HL-60/S4 (cell line): ENCODE measurements around the gene HAL.

Experiments
- in situ Hi-C: fragments of 300-500 bp; cut with MboI; formaldehyde crosslinking; loops from 2 replicates; pipeline ENCODE4 v1.14.3; 2022; ENCODE audit warnings: low sequenced_read_pairs

HAL gene

DNA sequence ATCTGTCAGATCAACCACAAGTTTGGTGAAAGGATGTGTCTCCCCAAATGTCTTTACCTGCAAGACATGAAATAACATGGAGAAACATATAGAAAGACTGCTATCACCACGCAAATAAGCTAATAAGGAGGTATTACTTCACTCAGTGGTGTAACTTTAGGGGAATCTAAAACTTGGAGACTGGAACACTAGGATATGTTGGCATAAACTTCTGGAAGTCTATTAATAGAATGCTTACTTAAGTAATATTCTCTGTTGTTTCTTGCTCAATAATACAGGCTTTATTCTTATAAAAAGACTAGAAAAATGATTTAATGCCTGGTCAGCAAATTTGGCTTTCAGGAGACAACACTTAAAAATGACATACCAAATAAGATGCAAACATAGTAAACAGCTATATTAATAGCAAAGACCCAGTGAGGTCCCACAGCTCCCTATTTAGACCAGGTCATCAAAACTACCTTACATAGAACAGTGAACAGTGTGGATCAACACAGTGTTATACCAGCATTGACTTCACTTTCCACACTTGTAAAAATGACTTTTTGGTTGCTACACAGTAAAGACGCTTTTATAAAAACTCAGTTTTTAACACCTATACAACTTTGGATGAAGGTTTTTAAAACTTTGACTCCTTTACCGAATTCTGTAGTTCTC, 18.9 kb upstream of the HAL start:
- in situ Hi-C loops: no loop called here

DNA sequence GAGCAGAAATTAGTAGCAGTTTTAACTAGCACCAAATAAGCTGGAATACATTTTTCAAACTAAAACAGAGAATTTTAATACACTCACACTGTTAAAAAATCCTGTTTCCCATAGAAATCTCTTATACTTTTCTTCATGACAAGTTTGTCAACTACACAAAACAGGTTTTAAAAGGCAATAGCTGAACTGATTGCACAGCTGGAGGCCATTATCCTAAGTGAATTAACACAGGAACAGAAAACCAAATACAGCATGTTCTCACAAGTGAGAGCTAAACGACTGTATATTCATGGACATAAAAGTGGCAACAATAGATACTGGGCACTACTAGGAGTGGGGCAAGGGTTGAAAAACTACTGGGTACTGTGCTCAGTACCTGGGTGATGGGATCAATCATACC, 11.6 kb upstream of the HAL start:
- in situ Hi-C loops: no loop called here

DNA sequence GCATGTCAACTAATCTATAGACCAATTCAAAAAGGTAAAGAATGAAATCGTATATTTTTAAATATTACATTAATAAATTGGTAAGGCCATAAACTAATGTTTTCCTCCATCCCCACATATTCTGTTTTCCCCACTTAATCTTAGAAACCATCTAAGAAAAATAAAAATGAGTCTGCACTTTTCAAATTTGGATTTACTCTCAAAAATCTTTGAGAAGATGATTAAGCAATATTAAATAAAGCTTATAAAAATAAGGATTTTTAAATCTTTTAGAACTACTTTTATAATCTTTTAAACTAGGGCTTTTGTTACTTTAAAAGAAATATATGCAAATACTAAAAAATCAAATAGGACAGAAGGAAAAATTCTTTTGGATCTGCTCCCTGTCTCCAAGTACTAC, 10.6 kb upstream of the HAL start:
- in situ Hi-C loops: no loop called here

DNA sequence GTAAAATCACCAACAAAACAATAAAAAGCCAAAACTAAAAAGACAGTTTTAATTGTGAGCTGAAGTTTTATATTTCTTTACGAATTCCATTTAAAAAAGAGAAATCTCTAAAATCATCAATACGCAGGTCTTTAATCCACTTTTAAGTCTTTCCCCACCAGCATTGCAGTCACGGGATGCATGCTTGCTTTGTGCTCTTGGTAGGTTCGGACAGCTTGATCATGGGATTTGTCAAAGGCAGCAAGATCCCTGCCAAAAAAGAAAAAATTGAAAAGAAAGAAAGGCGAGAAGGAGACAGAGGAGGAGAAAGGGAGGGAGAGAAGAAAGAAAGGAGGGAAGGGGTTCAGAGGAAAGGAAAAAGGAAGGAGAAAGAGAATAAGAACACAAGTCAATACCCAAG, 4.7 kb upstream of the HAL start:
- in situ Hi-C loops: no loop called here

DNA sequence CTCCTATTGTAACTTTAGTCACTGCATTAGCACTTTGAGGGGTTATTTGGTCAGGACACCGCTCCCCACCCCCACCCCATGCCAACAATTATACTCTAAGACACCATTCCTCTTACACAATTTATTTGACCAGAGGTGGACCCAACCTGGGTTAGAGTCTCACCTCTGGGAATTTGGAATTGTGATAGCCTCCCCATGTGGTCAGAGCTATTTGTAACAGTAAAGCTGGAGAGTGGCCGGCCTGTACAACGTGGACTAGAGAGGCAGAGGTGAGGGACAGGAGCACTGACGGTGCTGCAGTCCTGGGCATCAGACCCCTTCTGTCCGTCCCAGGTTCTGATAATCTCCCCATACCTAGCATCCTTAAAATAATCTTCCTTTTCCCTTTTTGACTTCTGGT, 3.3 kb upstream of the HAL start:
- in situ Hi-C loops: no loop called here

DNA sequence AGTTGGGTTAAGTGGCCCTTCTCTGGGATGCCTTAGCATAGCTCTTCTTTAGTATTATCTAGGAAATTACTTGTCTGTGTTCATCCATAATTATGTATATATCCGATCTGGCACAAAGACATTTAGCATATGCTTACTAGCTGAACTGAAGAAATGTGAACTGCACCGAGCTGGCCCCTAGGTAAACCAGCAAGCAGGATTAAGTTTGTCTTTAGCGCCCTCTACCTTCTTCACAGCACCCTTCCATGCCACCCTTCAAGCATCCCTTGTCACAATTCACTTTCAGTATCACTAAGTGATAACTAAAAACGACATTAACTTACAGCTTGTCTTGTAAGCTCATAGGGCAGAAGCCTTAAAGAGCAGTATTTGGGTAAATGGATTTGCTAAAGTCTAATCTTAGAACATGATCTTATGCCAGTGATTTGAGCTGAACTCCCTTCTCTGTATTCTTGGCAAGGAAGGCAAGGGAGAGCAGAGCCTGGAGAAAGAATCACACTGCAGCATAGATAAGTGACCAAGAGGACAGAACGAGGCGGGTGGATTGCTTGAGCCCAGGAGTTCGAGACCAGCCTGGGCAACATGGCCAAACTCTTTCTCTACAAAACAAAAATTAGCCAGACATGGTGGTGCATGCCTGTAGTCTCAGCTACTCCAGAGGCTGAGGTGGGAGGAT, 2.6 kb upstream of the HAL start:
- in situ Hi-C loops: no loop called here

DNA sequence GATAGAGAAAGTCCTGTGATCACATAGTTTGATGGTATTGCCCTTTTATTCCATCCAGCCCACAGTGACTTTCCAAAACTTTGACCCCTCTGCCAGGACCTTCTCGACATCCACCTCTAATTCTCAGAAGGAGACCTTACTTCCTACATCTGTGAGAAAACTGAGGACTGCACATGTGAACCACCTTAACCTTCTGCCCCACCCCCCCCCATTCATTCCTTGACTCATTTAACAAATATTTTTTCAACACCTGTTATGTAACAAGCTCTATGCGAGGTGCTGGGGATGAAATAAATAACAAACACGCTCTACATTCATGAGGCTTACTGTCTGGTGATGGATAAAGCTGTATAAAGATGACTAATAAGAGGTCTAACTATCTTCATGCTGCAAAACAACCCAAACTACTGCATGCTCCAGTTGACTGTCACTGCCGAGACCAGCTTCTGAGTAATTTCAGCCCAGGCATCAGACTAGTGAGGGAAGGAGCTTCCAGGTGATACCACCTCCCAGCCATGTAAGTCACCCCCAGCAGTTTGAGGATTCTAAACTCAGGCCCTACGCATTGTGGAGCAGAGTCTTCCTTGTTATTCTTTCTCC, 1.9 kb upstream of the HAL start:
- in situ Hi-C loops: no loop called here

DNA sequence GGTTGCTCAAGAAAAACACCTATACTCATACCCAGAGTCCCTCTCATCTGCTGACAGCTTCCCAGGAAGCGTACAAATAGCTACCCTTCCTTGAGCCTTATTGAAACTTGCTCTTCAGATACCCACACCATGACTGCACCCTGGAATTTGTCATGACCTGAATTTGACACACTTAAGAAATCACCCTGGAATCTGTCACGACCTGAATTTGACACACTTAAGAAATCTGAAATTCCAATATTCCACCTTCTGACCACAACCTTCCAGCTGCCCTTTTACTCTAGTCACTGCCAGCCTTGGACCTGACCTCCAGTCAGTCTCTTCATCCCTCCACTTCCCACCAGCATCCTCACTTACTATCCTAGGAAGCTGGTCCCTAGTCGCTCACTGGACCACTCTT, 1.1 kb upstream of the HAL start:
- in situ Hi-C loops: no loop called here

DNA sequence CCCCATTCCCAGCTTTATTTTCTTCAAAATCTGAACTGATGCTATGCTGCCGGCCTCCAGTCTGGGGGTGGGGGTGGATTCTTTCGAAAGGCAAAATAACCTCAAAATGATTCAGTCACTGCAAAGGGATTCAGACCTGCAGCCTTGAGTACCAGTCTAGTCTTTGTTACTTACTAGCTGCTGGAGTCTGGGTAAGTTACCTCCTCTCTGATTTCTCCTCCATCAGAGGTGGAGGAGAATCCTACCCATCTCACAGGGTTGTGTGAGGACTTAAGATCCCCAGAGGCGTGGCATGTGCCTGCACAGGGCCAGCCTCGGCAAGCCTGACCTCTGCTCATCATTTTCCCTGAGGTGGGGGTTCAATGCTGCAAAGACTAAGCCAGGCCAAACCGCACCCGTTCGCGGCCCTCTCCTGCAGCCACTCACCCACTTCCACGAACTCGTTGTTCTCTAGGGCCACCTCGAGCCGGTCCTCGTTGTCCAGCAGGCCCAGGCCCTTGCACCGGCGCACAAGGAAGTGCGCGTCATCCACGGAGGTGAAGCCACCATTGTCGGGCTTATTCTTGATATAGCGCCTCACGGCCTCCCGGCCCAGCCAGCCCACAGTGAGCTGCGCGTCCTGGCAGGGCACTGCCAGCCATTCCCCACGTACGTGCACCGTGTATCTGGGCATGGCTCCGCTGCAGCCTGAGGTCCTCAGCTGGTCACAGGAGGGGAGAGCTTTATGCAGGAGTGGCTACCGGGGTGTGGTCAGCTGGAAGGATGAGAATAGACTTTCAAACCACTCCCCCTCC, 709 bp downstream of the HAL start:
- in situ Hi-C loops: no loop called here

DNA sequence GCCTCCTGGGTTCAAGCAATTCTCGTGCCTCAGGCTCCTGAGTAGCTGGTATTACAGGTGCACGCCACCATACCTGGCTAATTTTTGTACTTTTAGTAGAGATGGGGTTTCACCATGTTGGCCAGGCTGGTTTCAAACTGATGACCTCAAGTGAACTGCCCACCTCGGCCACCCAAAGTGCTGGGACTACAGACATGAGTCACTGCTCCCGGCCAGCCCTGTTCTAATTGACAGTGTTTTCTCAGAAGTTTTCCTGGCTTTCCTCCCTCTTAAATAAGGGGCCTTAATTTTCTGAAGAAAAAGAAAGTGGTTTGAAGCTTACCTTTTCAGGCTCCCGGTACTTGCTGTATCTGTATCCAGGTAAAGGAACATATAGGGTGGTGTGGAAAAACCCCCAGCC, 1.7 kb downstream of the HAL start:
- in situ Hi-C loops: no loop called here

DNA sequence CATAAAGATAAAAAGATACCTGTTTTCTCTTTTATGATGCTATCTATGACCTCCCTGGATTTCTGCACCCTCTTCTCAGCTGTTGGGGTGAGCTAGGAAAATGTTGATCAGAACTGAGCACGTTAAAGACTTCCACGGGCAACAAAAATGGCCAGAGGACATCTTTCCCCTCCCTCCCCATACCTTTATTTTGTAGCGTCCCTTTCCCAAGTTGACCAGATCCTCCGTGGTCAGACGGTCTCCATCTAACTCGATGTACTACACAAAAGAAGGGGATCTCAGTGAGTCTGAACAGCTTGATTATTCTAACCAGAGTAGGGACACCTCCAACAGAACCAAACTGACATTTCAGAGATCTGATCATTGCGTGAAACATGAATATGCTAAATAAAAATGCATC, 2.2 kb downstream of the HAL start:
- in situ Hi-C loops: no loop called here

DNA sequence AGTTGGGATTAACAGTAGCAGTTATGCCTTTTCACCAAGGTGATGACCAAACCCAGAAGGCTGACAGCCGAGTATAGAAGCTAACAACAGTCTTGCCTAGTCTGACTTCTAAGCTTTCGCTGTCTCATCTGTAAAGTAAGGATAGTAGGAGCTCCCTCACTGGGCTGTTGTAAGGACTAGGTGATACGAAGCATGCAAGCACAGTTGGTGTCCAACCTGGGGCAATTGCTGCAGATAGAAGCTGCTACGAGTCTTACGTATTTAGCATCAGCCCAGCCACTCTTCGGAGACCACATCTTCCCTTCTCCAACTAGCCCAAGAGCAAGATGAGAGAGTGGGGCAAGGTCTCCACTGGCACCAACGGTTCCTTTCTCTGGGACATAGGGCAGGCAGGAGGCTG, 6.0 kb downstream of the HAL start:
- in situ Hi-C loops: no loop called here

DNA sequence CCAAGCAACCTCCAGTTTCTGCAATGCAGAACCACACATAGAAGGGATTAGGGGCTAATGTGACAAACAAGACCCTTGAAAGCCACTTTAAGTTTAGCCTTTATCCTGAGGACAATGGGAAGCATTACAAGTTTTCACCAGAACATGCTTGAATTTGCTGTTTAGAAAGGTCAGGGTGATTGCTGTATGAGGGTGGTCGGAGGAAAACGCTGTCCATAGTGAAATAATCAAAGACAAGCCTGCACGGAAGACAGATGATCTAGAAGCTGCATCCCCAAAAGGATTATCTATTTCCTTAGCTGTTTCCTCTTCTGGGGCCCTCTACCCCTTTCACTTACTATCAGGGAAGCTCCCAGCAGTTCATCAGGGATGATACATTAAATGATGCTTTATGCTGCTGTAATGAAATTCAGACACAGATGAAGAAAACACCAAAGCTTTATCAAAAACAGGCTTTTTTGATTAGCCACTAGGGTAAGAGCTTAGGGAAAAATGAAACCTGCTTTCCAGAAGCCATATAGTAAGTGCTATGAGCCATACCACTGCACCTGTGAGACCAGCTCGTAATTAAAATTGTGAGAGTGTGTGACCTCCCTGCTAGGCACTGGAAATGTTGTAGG, 6.5 kb downstream of the HAL start:
- in situ Hi-C loops: no loop called here

DNA sequence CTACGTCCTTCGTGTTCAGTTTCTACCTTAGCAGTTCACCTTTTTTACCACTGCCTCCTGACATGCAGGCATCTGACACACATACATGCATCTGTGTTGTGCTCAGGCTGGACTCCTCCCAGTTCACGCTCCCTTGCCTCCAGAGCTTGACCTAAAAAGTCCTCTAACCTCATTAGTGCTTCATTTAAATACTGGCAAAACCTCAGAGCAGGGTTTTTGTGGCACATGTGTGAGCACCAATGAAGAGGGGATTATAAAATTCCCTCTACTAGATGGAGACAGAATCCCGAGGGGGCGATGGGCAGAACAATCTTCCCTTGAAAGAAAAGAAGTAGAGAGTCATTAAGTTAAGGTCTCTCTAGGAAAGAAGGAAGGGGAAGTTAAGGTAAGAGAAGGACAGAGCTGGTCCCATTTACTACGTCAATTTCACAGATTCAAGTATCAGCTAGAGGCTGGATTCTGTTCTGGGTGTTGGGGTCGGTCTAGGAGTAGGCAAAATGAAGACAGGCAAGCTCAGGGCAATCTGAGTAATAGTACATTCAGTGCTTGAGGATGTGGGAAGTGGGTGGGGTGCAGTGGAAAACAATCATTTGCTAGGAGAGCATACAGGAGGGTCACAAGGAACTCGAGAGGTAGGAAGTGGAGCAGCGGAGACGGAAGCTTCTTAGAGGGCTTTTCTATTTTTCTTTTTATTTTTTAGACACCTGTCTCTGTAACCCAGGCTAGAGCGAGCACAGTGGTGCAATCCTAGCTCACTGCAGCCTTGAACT, 7.5 kb downstream of the HAL start:
- in situ Hi-C loops: no loop called here

DNA sequence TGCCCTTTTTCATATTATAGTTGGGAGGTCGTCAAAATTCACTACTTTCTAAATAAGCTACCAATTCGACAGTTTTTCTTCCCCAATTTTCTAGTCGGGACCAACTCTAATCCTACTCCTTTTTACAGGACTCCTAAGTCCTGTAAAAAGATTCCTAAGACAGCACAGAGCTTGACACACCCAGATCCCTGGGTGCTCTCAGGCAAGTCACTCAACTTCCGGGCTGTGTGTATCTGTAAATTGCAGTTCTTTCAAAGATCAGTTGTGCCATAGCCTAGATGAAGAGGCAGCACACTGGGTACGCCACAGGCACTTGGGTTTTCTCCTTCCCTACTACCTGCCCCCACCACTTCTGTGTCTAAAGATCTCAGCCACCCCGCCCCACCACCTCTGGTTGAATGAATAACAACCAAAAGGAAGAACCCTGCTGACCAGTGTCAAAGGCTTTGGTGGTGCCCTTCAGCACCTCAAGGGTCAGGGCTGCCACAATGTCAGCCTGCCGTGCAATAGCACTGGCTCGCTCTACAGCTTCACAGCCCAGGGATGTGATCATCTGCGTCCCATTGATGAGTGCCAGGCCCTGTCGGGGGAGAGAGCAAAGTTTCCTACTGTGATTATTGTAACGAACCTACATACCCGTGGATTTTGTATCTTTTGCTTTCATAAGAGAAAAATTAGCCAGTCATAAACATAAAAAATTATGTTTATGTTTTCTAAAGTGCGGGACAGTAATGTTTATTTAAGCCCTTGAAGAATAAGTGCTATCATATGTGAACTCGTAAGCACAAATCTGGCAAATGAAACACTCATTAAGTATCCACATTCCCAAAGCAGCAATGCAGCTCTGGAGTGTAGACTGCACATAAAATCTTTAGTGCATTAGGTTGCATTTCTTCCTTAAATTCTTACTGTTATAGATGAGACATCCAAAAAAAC, 9.2 kb downstream of the HAL start:
- in situ Hi-C loops: no loop called here

DNA sequence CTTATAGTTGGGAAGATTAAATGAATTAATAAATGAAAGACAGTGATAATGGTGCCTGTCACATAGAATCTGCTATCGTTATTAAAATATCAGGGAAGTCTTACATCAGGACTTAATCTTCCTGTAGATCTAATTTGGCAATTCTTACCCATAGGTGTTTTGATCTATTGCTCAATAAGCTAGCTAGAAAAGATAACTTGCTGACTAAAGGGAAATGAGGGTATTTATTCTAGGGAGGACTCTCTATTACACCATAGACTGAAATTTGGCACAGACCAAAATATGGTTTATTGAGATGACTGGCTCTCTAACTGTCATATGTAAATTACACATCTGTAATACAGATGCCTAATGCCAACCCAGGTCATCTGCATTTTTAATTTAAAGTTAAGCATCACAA, 11.5 kb downstream of the HAL start:
- in situ Hi-C loops: no loop called here

DNA sequence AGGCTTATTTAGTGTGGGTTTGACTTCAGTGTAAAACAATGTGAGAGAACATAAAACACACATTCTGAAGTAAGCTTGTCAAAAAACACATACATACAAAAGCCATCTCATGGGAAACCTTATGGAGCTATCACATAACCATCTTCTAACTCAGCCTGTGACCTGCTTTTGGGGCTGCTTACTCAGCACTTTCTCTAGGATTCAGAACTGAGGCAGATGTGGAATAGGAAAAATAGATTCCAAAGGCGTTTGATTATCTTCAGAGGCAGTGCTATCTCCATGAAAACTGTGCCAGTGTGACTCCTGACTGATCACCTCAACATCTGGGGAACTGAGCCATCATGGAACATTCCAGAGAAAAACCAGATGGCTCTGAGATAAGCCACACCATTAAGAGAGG, 13.5 kb downstream of the HAL start:
- in situ Hi-C loops: no loop called here

DNA sequence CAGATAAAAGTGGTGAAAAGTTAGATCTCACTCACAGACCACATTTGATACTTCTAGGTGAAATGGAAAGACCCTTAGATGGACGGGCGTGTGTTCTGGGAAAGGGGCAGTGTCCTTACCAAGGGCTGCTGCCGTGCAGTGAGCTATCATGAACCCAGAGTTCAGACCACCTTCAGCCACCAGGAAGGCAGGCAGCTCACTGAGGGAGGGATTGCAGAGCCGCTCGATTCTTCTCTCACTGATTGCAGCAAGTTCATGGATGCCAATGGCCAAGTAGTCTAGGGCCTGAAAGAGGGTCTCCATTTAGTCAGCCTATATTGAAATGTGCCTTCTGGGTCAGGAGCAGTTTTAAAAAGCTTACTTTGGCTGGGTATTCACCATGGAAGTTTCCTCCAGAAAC, 15.7 kb downstream of the HAL start:
- in situ Hi-C loops: no loop called here

DNA sequence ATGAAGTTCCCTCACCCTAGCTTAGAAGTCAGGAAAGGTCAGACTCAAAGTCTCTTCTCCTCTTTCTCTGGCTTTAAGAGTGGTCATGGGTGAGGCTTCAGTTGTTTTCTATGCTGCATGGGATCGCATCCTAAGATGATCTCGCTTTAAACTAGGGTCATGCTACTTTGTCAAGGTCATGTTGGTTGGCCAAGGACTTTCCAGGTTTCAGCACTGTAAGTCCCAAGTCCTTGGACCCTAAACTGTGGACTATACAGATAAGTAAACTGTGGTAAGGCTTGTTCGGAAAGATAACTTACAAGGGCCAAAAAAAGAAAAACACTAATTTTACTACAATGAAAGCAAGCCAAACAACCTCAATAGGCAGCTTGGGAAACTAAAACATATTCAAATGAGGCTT, 17.4 kb downstream of the HAL start:
- in situ Hi-C loops: no loop called here

DNA sequence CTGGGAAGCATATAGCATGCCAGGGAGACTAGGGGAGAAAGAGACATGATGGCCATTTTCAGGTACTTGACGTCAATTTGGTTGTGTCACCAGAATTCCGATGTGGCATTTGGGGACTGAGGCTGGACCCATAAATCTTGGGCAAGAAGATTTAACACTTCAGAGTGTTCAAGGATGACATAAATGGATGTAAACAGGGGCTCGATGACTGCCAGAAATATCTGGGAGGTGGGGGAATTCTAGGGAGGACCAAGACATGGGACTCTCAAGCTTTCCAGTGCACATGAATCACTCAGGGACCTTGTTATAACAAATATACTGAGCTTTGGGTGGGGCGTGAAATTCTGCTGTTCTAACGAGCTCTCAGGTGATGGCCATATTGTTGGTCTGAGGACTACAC, 17.8 kb downstream of the HAL start:
- in situ Hi-C loops: no loop called here
